Fibroblast of skin of back (primary cell): Measurements from ENCODE around the gene KLRG1. TPM values are rescaled to one million over a fixed set of nuclear protein-coding genes. Genes with fewer than 3 reads are reported as not detected.

ENCODE experiments used
- DNase-seq: peaks from one replicate; pipeline ENCODE4 v3.0.0-alpha.2; 2013
- polyA plus RNA-seq, 2 experiments: library from polyadenylated mRNA; unstranded; fragments of 120-200 nt; gene quantifications; one replicate each; pipeline ENCODE4 v1.2.1, GENCODE V29; 2013; ENCODE audit not compliant: insufficient read length in 2 of 2

KLRG1 gene
- 0.44 TPM for polyA plus RNA-seq (2013, experiment 1 of 2; ENCODE audit: insufficient read length)
- polyA plus RNA-seq (2013, experiment 2 of 2; ENCODE audit: insufficient read length) = 0.28 TPM

GRCh38 chr12:8989413-8989812 lies at the start of gene KLRG1:
Gene KLRG1, plus strand, starts transcription at chr12:8989546. Its CDS starts 90 bp downstream, at chr12:8989636.
- DNase-seq = no peak

GRCh38 chr12:8941691-8942478 lies 47.5 kb upstream of the KLRG1 start:
- no peak for DNase-seq

- no peak for DNase-seq
These were observed 45.7 kb upstream of the KLRG1 start for GRCh38 chr12:8943565-8944186.

- DNase-seq = no peak
These were observed 42.6 kb upstream of the KLRG1 start for GRCh38 chr12:8946733-8947132.

GRCh38 chr12:8947737-8948136 lies 41.6 kb upstream of the KLRG1 start:
- no peak for DNase-seq

GRCh38 chr12:8948701-8949341 lies 40.5 kb upstream of the KLRG1 start:
- DNase-seq = peak; percentile 29

GRCh38 chr12:8949342-8950220 lies 39.8 kb upstream of the KLRG1 start, which contains the start of gene M6PR:
Gene M6PR, minus strand, starts transcription at chr12:8949645. Its CDS starts 3,241 bp downstream, at chr12:8946404.
- peak; percentile 96 for DNase-seq

- no peak for DNase-seq
These were observed 39.2 kb upstream of the KLRG1 start for GRCh38 chr12:8950221-8950527.

GRCh38 chr12:8950702-8951478 lies 38.5 kb upstream of the KLRG1 start:
- no peak for DNase-seq

- no peak for DNase-seq
These were observed 37.6 kb upstream of the KLRG1 start for GRCh38 chr12:8951744-8952143.

- DNase-seq = no peak
These were observed 35.5 kb upstream of the KLRG1 start for GRCh38 chr12:8953773-8954402.

GRCh38 chr12:8956073-8956472 lies 33.3 kb upstream of the KLRG1 start:
- no peak for DNase-seq

- DNase-seq = no peak
These were observed 32.6 kb upstream of the KLRG1 start for GRCh38 chr12:8956772-8957171.

- DNase-seq = no peak
These were observed 31.8 kb upstream of the KLRG1 start for GRCh38 chr12:8957561-8957960.

GRCh38 chr12:8958066-8958465 lies 31.3 kb upstream of the KLRG1 start:
- no peak for DNase-seq

- DNase-seq = no peak
These were observed 29.2 kb upstream of the KLRG1 start for GRCh38 chr12:8960176-8960575.

GRCh38 chr12:8968761-8969160 lies 20.6 kb upstream of the KLRG1 start:
- no peak for DNase-seq

GRCh38 chr12:8969861-8970411 lies 19.4 kb upstream of the KLRG1 start:
- DNase-seq = no peak

GRCh38 chr12:8970432-8970831 lies 18.9 kb upstream of the KLRG1 start:
- DNase-seq = no peak

GRCh38 chr12:8980137-8980536 lies 9.2 kb upstream of the KLRG1 start:
- no peak for DNase-seq

GRCh38 chr12:8985213-8985754 lies 4.1 kb upstream of the KLRG1 start:
- no peak for DNase-seq
